ENCODE data around the gene PCMTD2.
"Not testable (repeated sequence)": the region's sequence is repeated elsewhere in the genome, so short reads cannot be mapped to it uniquely, and the experiment has no call there.

PCMTD2 gene

DNA sequence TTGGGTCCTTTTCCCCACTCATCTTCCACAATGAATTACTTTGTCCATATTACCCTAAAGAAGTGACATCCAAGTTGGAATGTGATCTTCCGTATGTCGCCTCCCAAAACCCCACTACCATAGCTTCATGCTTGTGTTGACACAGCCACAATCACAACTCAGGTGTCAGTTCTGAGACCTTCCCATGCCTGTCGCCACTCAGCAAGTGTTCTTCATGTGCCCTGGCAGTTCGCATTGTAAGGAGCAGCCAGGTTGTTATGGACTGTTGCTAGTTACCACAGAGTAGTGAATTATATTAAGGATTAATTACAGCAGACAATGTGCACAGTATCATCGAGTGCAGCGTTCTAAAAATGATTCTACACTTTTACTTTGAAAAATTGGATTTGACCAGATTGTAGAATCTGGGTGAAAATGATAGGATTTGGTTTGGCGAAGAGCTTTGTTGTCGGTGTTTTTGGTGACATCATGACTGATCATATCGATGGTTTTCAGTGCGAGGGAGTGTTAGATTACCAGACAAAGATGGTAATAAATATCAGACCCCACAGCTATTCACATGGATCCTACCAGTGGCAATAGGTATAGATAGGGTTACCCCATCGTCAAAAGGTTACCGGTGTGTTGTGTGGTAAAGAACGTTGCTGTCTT, 1.7 kb downstream of the PCMTD2 start:
- no peak for DNase-seq

DNA sequence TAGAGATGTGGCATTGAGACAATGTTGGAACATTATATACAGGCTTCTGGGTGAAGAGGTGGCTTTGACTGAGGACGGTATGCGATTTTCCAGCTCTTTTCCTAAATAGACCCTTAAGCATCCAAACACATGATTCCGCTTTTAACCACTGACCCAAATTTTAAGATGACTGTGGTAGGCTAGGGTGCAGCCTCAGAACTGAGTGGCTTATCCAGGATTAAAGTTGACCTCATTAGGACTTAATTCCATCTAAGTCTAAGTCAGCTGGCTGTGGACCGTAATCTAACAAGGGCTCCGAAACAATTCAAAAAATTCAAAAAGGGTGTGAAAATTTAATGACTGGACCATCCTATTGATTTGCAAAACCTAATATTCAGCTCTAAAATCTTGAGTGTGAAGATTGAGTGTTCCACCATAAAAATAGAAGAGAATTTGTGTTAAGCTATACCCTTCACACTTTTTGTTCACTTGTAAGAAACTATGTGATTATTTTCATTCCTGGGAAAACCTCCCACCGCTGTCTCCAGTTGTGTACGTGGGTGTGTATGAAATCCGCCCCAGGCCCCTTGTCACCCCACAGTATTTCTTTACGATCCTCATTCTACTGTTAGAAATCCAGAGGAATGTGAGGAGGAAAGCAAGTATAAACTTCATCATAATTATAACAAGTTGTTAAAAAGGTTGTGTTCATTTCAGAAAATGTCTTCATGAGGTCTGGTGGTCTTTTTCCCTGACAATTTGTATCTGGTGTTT, 2.7 kb downstream of the PCMTD2 start:
- DNase-seq, result no peak

- DNase-seq, result no peak
These were observed 4.7 kb downstream of the PCMTD2 start for GRCh38 chr20:64260239-64260638.

DNA sequence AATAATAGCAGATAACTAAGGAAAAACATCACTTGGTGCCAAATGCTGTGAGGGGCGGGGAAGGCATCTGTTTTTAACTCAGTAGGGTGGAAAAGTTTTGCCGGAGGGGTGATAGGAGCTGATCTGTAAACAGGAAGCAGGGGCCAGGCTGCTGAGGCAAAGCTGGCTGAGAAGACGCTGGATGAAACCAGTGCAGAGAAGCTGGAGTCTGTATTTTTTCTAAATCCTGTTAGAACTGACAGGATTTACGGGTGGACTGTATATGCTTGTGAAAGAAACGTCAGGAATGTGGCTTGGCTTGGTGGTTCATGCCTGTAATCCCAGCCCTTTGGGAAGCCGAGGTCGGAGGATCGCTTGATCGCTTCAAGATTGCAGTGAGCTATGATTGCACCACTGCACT, 5.6 kb downstream of the PCMTD2 start:
- DNase-seq, result no peak

DNA sequence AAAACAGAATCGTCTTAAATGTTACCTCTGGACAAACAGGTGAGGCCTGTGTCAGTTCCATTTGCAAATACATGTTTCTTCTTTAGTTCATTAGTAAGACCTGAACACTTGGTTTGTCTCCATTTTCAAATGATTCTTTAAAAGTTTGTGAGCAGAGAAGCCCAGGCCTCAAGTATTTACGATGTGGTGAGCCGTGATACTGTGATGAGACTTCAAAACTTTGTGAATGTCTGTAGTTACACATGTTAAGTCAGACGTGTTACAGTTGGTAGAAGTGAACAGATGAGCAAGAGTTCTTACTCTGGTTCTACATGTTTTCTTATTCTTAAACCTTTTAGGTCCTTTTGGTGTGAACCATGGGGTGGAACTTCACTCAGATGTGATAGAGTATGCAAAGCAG, 8.5 kb downstream of the PCMTD2 start:
- DNase-seq, result no peak

DNA sequence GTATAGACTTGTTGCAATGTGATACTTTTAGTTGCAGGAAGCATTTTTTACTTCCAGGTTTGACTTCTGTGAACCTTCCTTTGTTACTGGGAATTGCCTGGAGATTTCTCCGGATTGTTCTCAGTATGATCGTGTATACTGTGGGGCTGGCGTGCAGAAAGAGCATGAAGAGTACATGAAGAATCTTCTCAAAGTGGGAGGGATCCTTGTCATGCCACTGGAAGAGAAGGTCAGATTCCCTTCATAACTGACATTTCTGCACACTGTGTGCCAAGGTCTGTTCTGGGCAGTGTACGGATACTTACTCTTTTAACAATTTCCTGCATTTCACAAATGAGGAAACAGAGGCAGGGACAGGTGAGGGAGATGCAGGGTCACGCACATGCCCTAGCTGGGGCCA, 9.7 kb downstream of the PCMTD2 start:
- DNase-seq, result no peak

DNA sequence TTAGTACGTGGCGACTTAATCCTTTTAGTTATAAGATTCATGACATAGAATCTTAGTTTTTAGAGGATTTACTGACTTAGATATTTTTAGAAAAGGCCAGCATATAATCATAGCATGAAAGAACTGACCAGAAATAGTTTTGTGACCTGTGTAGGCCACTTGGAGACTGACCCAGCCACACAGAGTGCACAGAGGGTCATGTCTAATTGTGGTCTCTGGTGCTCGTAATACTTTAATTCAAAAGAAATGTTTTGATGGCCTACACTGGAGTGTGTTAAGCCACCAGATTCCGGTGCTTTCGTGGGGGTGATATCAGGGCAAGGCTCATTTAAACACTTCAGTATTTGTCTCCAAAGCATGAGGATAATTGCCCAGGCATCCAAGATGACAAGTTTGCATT, 11.4 kb downstream of the PCMTD2 start:
- DNase-seq, result no peak

GRCh38 chr20:64268174-64268573, 12.6 kb downstream of the PCMTD2 start:
- no peak for DNase-seq

DNA sequence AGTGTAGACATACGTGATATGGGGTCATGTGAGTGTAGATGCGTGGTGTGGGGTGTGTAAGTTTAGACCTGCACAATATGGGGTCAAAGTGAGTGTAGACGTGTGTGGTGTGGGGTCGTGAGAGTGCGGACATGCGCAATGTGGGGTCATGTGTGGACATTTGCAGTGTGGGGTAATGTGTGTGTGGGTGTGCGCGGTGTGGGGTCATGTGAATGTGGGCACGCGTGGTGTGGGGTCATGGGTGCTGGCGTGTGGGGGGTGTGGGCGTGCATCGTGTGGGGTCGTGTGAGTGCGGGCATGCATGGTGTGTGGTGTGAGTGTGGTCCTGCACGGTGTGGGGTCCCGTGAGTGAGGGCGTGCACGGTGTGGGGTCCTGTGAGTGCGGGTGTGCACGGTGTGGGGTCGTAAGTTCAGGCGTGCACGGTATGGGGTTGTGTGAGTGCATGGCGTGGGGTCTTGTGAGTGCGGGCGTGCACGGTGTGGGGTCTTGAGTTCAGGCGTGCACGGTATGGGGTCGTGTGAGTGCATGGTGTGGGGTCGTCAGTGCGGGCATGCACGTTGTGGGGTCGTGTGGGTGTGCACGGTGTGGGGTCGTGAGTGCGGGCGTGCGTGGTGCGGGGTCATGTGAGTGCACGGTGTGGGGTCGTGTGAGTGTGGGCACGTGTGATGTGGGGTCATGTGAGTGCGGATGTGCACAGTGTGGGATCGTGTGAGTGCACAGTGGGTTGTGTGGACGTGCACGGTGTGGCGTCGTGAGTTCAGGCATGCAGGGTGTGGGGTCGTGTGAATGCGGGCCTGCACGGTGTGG, 14.3 kb downstream of the PCMTD2 start:
- no peak for DNase-seq

- DNase-seq, result no peak
These were observed 16.1 kb downstream of the PCMTD2 start for GRCh38 chr20:64271636-64272035.

DNA sequence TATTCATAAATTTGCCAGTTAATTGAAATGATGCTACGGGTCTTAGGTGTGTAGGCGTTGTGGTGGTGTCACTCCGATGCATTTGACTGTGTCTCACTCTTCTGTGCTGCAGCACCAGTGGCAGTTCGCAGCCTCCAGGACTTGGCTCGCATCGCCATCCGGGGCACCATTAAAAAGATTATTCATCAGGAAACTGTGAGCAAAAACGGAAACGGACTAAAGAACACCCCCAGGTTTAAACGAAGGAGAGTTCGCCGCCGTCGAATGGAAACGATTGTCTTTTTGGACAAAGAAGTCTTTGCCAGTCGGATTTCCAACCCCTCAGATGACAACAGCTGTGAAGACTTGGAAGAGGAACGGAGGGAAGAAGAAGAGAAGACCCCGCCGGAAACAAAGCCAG, 17.6 kb downstream of the PCMTD2 start:
- no peak for DNase-seq

DNA sequence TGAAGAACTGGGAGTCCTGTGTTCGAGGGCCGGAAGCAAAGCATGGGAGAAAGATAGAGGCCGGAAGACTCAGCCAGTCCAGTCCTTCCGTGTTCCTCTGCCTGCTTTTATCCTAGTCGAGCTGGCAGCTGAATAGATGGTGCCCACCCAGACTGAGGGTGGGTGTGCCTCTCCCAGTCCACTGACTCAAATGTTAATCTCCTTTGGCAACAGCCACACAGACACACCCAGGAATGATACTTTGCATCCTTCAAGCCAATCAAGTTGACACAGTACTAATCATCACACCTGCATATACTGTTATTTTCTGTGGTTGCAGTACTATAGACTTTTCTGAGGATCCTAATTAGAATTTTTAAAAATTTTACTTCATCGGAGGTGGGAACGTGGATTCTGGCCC, 21.3 kb downstream of the PCMTD2 start:
- DNase-seq, result no peak

- DNase-seq, result no peak
These were observed 22.2 kb downstream of the PCMTD2 start for GRCh38 chr20:64277571-64278316.

DNA sequence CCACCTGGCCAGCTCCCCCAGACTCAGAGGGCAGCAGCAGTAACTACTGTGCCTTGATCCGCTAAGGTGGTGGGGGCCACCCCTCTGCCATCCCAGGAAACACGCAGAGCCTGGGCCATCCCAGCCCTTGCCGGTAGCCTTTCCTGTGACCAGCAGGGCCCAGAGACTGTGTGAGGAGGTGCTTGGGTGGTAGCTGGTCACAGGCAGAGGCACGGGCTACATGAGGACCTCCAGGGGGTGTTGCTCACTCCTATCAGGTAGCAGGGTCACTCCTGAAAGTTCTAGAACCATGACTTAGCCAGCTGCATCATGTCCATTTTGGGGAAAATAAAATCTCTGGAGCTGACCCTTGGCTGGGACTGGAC, 22.8 kb downstream of the PCMTD2 start:
- no peak for DNase-seq

- no peak for DNase-seq
These were observed 24.4 kb downstream of the PCMTD2 start for GRCh38 chr20:64279826-64280459.

DNA sequence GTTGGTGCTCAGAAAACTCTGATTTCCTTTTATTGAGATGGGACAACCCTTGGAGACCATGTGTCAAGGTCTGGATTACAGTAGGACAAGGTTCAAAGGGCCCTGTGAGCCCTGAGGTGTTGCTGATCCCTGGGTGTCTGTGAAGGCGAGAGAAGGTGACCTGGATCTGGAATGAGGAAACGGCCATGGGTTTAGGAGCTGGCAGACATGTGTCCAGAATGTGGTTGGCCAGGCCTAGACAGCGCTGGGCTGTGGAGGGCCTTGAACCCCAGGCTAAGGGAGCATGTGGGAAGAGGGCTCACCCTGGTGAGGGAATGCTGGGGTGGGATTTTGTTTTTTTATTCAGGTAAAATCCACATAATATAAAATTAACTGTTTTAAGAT, 24.9 kb downstream of the PCMTD2 start:
- DNase-seq, result no peak

GRCh38 chr20:64283646-64284045, 28.1 kb downstream of the PCMTD2 start:
- DNase-seq, result no peak

GRCh38 chr20:64285579-64286446, 30.3 kb downstream of the PCMTD2 start:
- DNase-seq, result peak; percentile 79

DNA sequence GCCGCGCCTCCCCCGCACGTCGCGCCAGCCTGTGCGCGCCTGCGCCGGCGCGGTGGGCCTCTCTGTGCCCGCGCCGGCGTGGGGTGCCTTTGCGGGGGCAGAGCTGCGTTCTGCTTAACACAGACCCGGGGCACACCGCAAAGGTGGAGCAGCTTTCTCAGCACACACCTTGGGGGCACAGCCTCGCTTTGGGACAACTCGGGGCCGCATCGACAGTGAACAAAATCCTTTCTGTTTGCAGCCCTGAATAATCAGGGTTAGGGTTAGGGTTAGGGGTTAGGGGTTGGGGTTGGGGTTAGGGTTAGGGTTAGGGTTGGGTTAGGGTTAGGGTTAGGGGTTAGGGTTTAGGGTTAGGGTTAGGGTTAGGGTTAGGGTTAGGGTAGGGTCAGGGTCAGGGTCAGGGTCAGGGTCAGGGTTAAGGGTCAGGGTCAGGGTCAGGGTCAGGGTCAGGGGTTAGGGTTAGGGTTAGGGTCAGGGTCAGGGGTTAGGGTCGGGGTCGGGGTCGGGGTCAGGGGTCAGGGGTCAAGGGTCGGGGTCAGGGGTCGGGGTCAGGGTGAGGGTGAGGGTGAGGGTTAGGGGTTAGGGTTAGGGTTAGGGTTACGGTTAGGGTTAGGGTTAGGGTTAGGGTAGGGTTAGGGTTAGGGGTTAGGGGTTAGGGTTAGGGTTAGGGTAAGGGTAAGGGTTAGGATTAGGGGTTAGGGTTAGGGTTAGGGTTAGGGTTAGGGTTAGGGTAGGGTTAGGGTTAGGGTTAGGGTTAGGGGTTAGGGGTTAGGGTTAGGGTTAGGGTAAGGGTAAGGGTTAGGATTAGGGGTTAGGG, 31.1 kb downstream of the PCMTD2 start:
- DNase-seq, result not testable (repeated sequence)

DNA sequence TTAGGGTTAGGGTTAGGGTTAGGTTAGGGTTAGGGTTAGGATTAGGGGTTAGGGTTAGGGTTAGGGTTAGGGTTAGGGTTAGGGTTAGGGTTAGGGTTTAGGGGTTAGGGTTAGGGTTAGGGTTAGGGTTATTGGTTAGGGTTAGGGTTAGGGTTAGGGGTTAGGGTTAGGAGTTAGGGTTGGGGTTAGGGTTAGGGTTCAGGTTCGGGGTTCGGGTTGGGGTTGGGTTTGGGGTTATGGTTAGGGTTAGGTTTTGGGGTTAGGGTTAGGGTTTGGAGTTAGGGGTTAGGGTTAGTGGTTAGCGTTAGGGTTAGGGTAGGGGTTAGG, 31.7 kb downstream of the PCMTD2 start:
- not testable (repeated sequence) for DNase-seq

- DNase-seq, result not testable (repeated sequence)
These were observed 36.6 kb downstream of the PCMTD2 start for GRCh38 chr20:64292167-64292566.
